PFSK-1 (cell line): ENCODE data around the gene LBX1.

Experiments used
- FOXP2 ChIP-seq: optimal IDR thresholded peaks from 2 replicates; pipeline ENCODE3; 2011; ENCODE audit warnings: borderline replicate concordance, control low read depth, inconsistent platforms; ENCODE audit not compliant: insufficient read depth; ENCODE audit errors: extremely low read length, extremely low read depth
- POLR2AphosphoS5 ChIP-seq: IDR thresholded peaks from 2 replicates; pipeline ENCODE4 v1.6.1; 2012; ENCODE audit warnings: low read depth, mild to moderate bottlenecking, control low read depth, low read length, moderate library complexity
- REST ChIP-seq, 2 experiments: IDR thresholded peaks; 2 replicates each; pipeline versions ENCODE4 v1.6.1 to v1.8.0; 2011 to 2012; ENCODE audit warnings: low read depth in 2 of 2, low read length in 2 of 2, control low read depth in 1 of 2, inconsistent platforms in 1 of 2, mild to moderate bottlenecking in 1 of 2, moderate library complexity in 1 of 2; ENCODE audit not compliant: insufficient read depth in 1 of 2
- SIN3A ChIP-seq: IDR thresholded peaks from 2 replicates; pipeline ENCODE4 v1.6.1; 2012; ENCODE audit warnings: mild to moderate bottlenecking, low read length, moderate library complexity, borderline replicate concordance; ENCODE audit not compliant: insufficient read depth
- TAF1 ChIP-seq: IDR thresholded peaks from 2 replicates; pipeline ENCODE4 v1.6.1; 2012; ENCODE audit warnings: low read length, control low read depth, borderline replicate concordance; ENCODE audit not compliant: insufficient read depth

Gene LBX1

GRCh38 chr10:101218351-101219138, 10.7 kb downstream of the LBX1 start:
- TF ChIP-seq REST (IDR thresholded peaks at IDR 0.05; ENCODE audit: insufficient read depth in 1 of 2, low read depth in 2 of 2, low read length in 2 of 2): no peak
- TF ChIP-seq FOXP2: no peak
- no peak for TF ChIP-seq TAF1
- TF ChIP-seq POLR2AphosphoS5: no peak
- no peak for TF ChIP-seq SIN3A

- TF ChIP-seq SIN3A (no peak), POLR2AphosphoS5 (no peak), REST (IDR thresholded peaks at IDR 0.05; ENCODE audit: insufficient read depth in 1 of 2, low read depth in 2 of 2, low read length in 2 of 2) (no peak), FOXP2 (no peak), TAF1 (no peak)
Measured at GRCh38 chr10:101217450-101218281, 11.6 kb downstream of the LBX1 start.

- no peak for TF ChIP-seq FOXP2
- TF ChIP-seq SIN3A: no peak
- TF ChIP-seq POLR2AphosphoS5: no peak
- TF ChIP-seq REST (IDR thresholded peaks at IDR 0.05; ENCODE audit: insufficient read depth in 1 of 2, low read depth in 2 of 2, low read length in 2 of 2): no peak
- TF ChIP-seq TAF1: no peak
Measured at GRCh38 chr10:101217044-101217425, 12.2 kb downstream of the LBX1 start.

GRCh38 chr10:101216207-101217043, 12.8 kb downstream of the LBX1 start:
- TF ChIP-seq SIN3A (no peak), REST (IDR thresholded peaks at IDR 0.05; ENCODE audit: insufficient read depth in 1 of 2, low read depth in 2 of 2, low read length in 2 of 2) (no peak), POLR2AphosphoS5 (no peak), TAF1 (no peak), FOXP2 (no peak)
